CD4-positive, alpha-beta T cell treated with Interleukin-21 for 1 hour (primary cell): ENCODE measurements around the gene NCAPG2.

ENCODE experiments used
- DNase-seq: peaks from one replicate; pipeline ENCODE4 v3.0.0-alpha.2; 2020

NCAPG2 gene

GRCh38 chr7:158623241-158623640 lies 81.4 kb downstream of the NCAPG2 start:
- no peak for DNase-seq

DNA sequence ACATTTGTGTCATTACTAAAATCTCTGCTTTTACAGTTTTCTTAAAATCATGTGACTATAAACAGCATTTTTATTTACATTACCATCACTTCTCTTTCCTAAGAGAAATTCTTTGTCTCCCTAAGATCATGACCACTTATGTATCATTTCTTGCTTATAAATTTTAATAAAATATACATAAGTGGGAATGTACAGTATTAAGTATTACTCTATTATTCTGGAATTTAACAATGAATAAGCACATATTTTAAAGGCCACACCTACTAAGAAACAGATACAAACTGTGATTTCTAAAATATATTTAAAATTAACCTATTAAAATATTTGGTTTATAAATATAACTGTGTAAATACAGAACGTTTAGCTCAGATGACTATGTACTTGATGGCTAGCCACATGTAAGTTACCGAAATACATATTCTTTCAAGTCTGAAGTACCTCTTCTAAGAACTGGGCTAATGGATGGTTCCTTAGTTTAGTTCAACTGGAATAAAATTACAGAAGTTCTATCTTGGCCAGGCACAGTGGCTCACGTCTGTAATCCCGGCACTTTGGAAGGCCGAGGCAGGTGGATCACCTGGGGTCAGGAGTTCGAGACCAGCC lies 83.7 kb downstream of the NCAPG2 start:
- DNase-seq: no peak

GRCh38 chr7:158620418-158620817 lies 84.2 kb downstream of the NCAPG2 start:
- no peak for DNase-seq

DNA sequence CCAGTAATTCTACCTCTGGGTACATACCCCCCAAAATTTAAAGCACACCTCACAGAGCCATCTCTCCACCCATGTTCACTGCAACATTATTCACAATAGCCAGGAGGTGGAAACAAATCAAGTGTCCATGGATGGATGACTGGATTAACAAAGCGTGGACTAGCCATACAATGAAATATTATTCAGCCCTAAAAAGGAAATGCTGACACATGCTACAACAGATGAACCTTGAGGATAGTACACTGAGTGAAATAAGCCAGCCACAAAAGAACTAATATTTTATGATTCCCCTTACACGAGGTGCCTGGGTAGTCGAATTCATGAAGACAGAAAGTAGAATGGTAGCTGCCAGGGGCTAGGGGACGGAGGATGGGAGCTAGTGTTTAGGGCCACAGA lies 85.9 kb downstream of the NCAPG2 start:
- no peak for DNase-seq

DNA sequence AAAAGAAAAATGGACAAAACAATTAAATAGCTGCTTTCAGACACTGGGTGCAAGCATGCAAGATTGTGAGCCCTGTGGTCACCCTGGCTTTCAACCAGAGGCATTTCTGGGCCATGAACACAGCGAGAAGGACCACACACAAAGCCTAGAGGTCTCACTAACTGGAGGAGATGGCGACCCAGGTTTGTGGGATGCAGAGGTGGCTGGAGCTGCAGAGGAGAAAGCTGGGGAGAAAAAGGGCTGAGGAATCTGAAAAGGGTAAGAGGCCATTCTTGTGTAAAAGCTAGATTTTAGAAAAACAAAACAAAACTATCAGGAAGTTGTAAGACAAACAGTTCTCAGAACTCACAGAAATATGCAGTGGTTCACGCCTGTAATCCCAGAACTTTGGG lies 86.9 kb downstream of the NCAPG2 start:
- DNase-seq: no peak

- DNase-seq: no peak
These were observed 88.6 kb downstream of the NCAPG2 start for GRCh38 chr7:158616050-158616449.

DNA sequence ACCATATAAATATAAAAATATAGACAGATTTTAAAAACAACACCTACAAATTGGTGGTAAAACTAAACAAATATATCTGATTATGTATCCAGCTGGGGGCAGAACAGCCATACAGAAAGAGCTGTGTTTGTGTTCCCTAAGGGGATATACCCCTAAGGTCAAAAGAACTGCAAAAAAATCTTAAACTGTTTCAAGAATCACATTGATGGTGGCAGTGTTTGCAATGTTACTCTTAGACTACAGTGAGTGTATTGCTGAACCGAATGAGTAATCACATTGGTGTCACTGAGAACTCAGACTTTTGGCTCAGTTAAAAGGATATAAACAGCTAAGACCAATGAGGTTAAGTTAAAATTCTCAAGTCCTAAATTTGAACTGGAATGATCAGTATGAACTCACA lies 89.9 kb downstream of the NCAPG2 start:
- no peak for DNase-seq

DNA sequence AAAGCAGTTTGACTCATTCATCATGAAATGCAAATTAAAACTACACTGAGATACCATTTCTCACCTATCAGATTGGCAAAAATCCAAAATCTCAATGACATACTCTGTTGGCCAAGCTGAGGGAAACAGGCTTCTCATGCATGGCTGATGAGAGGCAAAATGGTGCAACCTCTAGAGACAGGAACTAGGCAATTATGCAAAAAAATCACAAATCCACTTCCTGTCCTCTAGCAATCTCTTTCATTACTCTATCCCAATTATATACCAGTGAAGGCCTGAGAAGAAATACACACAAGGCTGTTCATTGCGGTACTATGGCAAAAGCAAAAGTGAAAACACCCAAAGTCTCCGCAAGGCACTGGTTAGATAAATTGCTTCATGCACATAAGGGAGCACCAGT lies 91.1 kb downstream of the NCAPG2 start:
- no peak for DNase-seq

DNA sequence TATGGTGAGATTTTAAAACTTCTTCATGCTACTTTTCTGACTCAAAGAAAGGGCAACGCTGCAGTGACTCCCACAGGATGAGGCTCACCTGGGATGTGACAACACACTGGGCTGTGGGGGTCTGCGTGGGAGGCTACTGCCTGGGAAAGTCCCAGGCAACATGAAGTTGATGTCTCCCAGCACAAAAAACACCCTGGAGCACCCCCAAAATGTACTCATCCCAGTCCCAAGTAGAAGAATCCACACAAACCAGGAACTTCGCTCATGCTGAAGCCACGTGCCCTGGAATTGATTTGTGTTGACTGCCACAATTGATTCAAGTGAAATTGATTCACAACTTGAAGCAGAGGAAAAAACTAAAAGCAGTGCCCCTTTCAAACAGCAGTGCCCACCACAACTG lies 92.1 kb downstream of the NCAPG2 start:
- no peak for DNase-seq

GRCh38 chr7:158611541-158611940 lies 93.1 kb downstream of the NCAPG2 start:
- no peak for DNase-seq

DNA sequence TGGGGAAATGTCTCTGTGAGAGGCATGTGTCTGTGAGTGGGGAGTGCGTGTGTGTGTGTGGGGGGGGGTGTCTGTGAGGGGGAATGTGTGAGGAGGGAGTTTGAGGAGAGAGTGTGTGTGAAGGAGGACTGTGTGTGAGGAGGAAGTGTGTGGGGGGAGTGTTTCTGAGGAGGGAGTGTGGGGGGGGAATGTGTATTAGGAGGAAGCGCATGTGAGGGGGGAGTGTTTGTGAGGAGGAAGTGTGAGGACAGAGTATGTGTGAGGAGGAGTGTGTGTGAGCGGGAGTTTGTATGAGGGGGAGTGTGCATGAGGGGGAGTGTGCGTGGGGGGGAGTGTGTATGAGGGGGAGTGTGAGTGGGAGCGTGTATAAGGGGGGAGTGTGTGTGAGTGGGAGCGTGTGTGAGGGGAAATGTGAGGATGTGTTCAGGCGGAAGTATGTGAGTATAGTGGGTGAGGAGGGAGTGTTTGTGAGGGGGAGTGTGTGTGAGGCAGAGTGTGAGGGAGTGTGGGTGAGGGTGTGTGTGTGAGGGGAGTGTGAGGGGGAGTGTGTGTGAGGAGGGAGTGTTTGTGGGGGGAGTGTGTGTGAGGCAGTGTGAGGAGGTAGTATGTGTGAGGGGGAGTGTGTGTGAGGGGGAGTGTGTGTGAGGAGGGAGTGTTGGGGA lies 95.2 kb downstream of the NCAPG2 start:
- no peak for DNase-seq

DNA sequence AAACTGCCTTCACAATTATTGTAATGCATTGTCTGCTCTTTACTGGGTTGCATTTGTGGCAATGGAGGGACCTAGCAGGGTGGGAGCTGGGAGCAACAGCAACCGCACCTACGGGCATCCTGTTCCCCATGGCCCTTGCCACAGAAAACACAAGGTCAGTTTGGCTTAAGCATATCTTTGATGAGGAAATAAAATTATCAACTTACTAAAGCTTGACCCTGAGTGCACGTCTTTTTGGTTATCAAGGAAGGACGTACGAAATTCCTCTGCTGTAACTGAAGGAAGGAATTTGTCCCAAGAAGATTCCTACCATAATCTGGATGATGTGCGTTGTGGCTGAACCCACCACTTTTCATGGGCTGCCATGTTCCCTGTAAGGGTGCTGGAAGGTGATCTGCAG lies 97.0 kb downstream of the NCAPG2 start:
- DNase-seq: no peak

- no peak for DNase-seq
These were observed 97.8 kb downstream of the NCAPG2 start for GRCh38 chr7:158606671-158607424.

- DNase-seq: no peak
These were observed 98.5 kb downstream of the NCAPG2 start for GRCh38 chr7:158606129-158606528.

GRCh38 chr7:158603773-158604755 lies 100.5 kb downstream of the NCAPG2 start:
- DNase-seq: no peak

DNA sequence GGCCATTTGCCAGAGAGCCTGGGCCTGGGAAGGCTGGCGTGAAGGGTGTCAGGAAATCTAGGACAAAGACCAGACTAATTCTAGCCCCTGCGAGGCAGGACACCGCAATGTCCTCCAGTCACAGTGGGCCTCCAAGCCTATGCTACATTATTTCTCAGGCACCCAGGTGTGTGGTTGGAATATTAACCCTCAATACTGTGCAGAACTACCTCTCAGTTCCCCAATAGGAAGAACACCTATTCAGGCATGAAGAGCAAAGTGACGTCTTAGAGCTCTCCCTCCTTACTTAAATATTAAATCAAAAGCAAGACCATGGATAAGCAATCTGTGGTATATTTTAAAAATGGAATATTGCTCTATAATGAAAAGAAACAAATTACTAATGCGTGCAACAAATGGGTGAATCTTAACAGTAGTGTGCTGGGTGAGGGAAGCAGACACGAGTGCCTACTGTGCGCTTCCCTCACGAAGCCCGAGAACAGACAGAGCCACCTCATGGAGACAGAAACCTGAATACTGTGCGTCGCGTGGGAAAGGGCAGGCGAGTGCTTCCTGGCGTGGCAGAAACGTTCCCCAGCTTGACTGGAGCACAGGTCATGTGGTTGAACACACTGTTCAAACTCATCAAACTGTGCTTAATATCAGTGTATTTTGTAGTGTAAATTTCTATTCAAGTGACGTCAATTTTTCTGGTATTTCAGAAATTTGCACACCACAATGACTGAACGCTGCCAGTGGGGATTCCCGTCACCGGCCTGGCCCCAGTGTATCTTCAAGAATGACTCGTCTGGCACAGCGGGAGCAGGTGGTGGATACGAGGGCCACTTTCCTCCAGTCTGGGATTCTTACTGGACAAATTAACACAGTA lies 101.5 kb downstream of the NCAPG2 start:
- no peak for DNase-seq

- DNase-seq: no peak
These were observed 102.6 kb downstream of the NCAPG2 start for GRCh38 chr7:158602041-158602440.

DNA sequence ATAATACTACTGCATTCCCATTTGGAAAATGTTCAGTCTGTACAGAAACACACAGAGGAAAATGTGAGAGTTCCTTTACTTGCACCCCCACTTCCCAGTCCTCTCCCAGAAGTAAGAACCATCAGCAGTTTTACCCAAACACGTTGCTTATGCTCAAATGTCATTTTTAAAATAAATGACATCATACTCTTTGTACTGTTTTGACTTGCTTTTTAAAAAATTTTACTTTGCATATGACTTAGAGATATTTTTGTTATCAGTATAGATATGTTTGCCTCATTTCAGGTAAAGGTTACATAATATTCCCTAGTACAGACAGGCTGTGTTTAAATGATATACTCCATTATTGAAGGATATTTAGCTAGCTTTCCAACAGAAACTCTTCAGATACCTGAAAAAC lies 103.5 kb downstream of the NCAPG2 start:
- DNase-seq: no peak

DNA sequence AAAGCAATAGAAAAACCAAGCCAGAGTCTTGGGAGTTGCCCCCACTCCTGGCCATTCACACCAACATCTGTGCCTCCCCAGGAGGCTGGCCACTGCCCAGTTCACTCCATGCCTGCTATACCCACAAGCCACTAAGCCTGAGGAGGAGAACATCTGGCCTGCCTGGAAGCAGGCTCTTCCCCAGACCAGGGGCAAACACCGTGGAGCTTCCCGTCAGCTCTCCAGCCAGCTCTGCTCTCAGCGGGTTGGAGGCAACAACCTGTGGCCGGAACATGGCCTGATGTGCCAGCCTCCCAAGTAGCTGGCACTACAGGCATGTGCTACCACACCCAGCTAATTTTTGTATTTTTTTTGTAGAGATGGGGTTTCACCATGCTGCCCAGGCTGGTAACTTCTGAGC lies 107.9 kb downstream of the NCAPG2 start:
- no peak for DNase-seq

GRCh38 chr7:158596309-158596708 lies 108.3 kb downstream of the NCAPG2 start:
- DNase-seq: no peak

GRCh38 chr7:158595068-158595467 lies 109.5 kb downstream of the NCAPG2 start:
- DNase-seq: no peak

DNA sequence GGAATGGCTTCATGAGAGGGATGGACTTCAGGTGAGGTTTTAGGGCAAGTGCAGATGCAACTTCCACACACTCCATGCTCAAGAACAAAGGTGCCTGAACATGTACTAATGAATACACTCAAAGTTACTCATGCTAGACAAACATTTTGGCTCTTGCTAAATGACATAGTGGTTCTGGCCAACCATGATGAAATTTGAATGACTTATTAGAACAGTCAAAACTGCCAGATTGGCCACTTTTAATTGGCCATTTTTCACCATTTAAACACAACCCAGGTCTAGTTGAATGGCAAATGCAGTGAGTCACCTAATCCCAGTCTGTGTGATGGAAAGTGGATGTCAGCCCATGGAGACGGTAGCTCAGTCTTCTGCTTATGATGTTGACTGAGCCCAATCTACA lies 112.1 kb downstream of the NCAPG2 start:
- no peak for DNase-seq
